ENCODE measurements around the gene XRCC5.

DNA sequence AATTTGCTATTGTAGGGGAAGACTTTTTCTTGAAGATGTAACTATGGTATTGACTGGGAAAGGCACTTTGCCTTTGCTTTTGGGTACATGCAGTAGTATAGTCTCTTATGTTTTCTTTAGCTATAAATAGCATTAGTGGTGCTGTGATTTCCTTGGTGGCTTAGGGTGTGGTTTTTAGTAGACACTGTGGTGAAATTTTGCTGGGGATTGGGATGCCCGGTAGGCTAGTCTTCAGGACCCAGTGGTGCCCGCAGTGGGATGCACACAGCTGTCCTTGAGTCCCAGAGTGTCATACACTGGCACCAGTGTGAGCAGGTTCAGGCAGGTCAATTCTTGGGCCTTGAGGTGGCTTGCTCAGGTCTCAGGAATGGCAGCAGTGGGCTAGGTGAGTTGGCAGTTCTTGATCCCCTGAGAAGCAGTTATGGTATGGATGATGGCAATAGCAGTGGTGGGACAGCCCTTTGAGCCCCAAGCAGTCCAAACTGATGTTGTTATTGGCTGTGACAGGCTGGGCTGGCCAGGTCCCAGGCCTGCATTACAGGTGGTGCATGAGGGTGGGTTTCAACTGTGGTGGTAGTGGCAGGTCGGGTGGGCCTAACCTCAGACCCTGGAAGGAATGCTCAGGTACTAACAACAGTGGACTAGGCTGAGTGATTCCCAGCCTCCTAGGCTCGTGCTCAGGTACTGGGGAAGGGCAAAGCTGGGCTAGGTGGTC is 124.3 kb downstream of the XRCC5 start:
- TF ChIP-seq, protein P1, sequence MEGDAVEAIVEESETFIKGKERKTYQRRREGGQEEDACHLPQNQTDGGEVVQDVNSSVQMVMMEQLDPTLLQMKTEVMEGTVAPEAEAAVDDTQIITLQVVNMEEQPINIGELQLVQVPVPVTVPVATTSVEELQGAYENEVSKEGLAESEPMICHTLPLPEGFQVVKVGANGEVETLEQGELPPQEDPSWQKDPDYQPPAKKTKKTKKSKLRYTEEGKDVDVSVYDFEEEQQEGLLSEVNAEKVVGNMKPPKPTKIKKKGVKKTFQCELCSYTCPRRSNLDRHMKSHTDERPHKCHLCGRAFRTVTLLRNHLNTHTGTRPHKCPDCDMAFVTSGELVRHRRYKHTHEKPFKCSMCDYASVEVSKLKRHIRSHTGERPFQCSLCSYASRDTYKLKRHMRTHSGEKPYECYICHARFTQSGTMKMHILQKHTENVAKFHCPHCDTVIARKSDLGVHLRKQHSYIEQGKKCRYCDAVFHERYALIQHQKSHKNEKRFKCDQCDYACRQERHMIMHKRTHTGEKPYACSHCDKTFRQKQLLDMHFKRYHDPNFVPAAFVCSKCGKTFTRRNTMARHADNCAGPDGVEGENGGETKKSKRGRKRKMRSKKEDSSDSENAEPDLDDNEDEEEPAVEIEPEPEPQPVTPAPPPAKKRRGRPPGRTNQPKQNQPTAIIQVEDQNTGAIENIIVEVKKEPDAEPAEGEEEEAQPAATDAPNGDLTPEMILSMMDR (IDR thresholded peaks at IDR 0.05): no peak
- TF ChIP-seq ZFX (IDR thresholded peaks at IDR 0.05; ENCODE audit: borderline replicate concordance): no peak
